T-helper 1 cell (primary cell): Measurements from ENCODE around the gene MAP3K2.
"Not testable (repeated sequence)": the region's sequence is repeated elsewhere in the genome, so short reads cannot be mapped to it uniquely, and the experiment has no call there.

ENCODE experiments used
- DNase-seq, 5 donors: peaks; one replicate each; pipeline ENCODE4 v3.0.0-alpha.2; 2012 to 2020

Gene MAP3K2

GRCh38 chr2:127381762-127382161, 6.0 kb downstream of the MAP3K2 start:
- DNase-seq = no peak

GRCh38 chr2:127379712-127380355, 7.9 kb downstream of the MAP3K2 start:
- DNase-seq = no peak

- DNase-seq = no peak
Observed at GRCh38 chr2:127378720-127379119, 9.1 kb downstream of the MAP3K2 start.

GRCh38 chr2:127377262-127377661, 10.5 kb downstream of the MAP3K2 start:
- no peak for DNase-seq

DNA sequence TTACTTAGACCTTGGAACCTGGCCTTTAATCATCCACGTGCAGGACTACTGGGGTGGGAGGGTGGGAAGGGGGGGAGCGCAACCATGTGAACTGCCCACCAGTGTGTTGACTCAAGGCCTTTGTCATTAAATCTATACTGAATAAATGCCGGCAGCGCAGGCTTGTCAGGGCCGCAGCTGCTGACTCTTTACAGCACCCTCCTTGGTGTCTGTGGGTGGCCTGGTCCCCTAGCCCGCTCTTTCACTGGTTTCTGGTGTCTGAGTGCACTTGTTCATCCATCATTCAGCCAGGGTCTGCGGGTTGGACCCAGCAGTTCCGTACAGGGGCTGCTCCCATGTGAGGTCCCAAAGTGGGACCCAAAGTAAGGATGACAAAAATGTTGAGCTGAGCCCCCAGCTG, 11.5 kb downstream of the MAP3K2 start:
- no peak for DNase-seq

GRCh38 chr2:127373362-127374083, 14.3 kb downstream of the MAP3K2 start:
- DNase-seq = no peak

GRCh38 chr2:127371037-127371436, 16.7 kb downstream of the MAP3K2 start:
- no peak for DNase-seq

GRCh38 chr2:127370010-127370409, 17.8 kb downstream of the MAP3K2 start:
- DNase-seq = no peak

GRCh38 chr2:127365211-127365643, 22.5 kb downstream of the MAP3K2 start:
- DNase-seq = no peak

- no peak for DNase-seq
Observed at GRCh38 chr2:127362971-127363370, 24.8 kb downstream of the MAP3K2 start.

- DNase-seq = no peak
Observed at GRCh38 chr2:127361929-127362885, 25.6 kb downstream of the MAP3K2 start.

DNA sequence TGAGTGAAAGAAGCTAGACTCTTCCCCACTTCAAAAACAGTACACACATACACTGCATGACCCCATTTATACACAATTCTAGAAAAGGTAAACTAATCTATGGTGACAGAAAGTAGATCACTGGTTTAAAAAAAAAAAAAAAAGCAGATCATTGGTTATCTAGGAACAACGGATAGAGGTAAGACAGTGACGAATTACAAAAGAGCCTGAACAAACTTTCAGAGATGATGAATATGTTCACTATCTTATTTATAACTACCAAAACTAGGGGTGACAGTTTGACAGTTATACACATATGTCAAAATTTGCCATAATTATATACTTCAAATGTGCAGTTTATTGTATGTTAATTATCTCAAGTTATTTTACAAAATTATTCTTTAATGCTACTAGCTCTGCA, 27.5 kb downstream of the MAP3K2 start:
- no peak for DNase-seq

DNA sequence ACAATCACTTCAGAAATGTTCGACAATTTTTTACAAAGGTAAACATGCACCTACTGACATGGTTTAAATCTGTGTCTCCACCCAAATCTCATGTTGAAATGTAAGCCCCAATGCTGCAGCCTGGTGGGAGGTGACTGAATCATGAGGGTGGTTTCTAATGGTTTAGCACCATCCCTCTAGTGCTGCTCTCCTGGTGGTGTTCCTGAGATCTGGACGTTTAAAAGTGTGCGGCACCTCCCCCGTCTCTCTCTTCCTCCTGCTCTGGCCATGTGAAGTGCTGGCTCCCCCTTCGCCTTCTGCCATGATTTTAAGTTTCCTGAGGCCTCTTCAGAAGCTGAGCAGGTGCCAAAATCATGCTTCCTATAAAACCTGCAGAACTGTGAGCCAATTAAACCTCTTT, 28.3 kb downstream of the MAP3K2 start:
- DNase-seq = no peak

GRCh38 chr2:127358971-127359370, 28.8 kb downstream of the MAP3K2 start:
- no peak for DNase-seq

- no peak for DNase-seq
Observed at GRCh38 chr2:127358044-127358443, 29.7 kb downstream of the MAP3K2 start.

- no peak for DNase-seq
Observed at GRCh38 chr2:127357591-127357990, 30.2 kb downstream of the MAP3K2 start.

- no peak for DNase-seq
Observed at GRCh38 chr2:127356531-127356930, 31.2 kb downstream of the MAP3K2 start.

GRCh38 chr2:127355407-127356008, 32.3 kb downstream of the MAP3K2 start:
- DNase-seq = peak in 3 of 5 donors; percentile 8 to 33 (median 28)

- DNase-seq = not testable (repeated sequence)
Observed at GRCh38 chr2:127353873-127354676, 33.7 kb downstream of the MAP3K2 start.

- DNase-seq = not testable (repeated sequence)
Observed at GRCh38 chr2:127353223-127353622, 34.6 kb downstream of the MAP3K2 start.

DNA sequence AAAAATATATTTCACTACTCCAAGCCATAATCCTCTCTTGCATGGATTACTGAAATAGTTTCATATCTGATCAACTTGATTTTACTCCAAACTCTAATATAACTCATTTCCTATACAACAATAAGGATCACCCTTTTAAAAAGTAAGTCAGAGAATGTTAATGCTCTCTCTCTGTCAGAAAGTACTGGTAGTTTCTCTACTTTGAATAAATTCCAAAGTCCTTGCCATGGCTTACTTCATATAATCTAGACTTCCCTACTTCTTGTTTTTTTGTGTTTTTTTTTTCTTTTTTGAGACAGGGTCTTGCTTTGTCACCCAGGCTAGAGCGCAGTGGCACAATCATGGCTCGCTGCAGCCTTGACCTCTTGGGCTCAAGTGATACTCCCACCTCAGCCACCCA, 36.2 kb downstream of the MAP3K2 start:
- DNase-seq = no peak

DNA sequence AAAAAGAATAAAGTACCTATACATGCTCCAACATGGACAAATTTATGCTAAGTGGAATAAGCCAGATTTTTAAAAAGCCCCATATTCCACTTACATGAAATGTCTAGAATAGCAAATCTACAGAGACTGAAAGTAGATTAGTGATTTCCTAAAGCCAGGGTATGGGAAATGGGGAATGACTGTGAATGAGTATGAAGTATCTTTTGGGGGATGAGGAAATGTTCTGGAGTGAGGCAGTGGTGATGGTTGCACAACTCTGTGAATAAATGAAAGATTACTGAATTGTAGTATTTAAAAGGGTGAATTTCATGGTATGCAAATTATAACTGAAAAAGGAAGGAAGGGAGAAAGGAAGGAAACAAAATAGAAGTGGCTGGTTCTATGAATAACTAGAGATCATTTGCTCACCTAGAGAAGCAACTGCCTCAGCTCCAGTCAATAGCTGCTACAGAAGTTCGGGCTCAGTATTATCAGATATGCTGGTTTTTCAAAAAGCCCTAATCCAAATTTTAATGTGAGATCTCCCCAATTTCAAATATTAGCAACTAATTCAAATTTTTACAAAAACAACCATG, 39.3 kb downstream of the MAP3K2 start:
- DNase-seq = no peak
